ENCODE data around the gene PLXDC1.

The PLXDC1 gene

DNA sequence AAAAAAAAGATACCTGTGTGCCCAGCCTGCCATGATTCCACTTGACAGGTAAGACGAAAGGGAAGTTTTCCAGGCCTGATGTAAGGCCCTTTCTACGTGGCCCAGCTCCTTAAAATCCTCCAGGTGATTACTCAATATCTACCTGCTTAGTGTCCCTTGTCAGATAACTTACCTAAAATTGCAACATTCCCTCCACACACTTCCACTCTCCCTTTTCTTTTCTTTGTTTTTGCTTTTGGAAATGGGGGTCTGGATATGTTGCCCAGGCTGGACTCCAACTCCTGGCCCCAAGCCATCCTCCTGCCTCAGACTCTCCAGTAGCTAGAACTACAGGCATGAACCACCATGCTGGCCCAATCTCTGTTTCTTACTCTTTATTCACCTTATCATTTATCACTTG is 7.2 kb upstream of the PLXDC1 start:
- no peaks in the 10 kb centered on the region for H3K79me2 ChIP-seq (ENCODE audit: low read length)

DNA sequence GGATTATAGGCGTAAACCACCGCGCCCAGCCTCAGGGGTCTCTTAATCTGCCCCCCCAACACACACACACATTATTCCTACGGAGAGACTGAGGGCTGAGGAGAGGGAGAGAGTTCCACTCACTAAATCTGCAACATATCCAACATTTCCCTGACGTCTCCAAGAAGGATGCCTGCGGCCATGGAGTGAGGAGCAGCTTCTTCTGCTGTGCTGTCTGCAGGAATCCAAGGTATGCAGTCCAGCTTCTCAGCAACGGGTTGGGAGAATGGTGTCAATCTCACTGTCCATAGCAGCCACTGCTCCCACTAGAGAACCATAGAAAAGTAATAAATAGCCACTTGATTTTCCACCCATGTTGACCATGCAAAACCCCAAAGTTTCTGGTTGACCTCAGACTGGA is 5.1 kb upstream of the PLXDC1 start:
- no peaks in the 10 kb centered on the region for H3K36me3 ChIP-seq (replicated peaks; ENCODE audit: insufficient read depth, low read length)
- H3K4me3 ChIP-seq (ENCODE audit: low read length), result no peak overlapping the region
- no peak overlapping the region for H2AFZ ChIP-seq (ENCODE audit: low read length)
- no peak overlapping the region for H3K27ac ChIP-seq (ENCODE audit: low read length)
- no peaks in the 10 kb centered on the region for H3K9me2 ChIP-seq (replicated peaks; ENCODE audit: insufficient read depth, low read length)
- H3K79me2 ChIP-seq (ENCODE audit: low read length), result no peaks in the 10 kb centered on the region
- no peak overlapping the region for H3K9ac ChIP-seq (ENCODE audit: low read length)
- H3K4me2 ChIP-seq (ENCODE audit: low read depth, low read length), result no peak overlapping the region
- H3F3A ChIP-seq (ENCODE audit: insufficient read depth, low read length), result peaks cover 15% of the 10 kb centered on the region
- peaks cover 6% of the 10 kb centered on the region for H3K4me1 ChIP-seq (ENCODE audit: low read length)
- DNase-seq, result no peak
- H4K20me1 ChIP-seq (ENCODE audit: insufficient read depth, low read length), result no peaks in the 10 kb centered on the region
- no peaks in the 10 kb centered on the region for H3K9me3 ChIP-seq (replicated peaks; ENCODE audit: insufficient read depth, low read length)
- H3K27me3 ChIP-seq (replicated peaks; ENCODE audit: insufficient read depth, low read length), result peaks cover 10% of the 10 kb centered on the region; the same call in 1 of the 2 replicates
- TF ChIP-seq EZH2 (optimal IDR thresholded peaks at IDR 0.05; ENCODE audit: low read depth, low read length) (no peak), EZH2phosphoT487 (IDR thresholded peaks at IDR 0.05; ENCODE audit: low read length) (no peak), CTCF (IDR thresholded peaks at IDR 0.05; ENCODE audit: low read length) (no peak)

More for the DNA sequence above, 7.2 kb upstream of the PLXDC1 start:
- Histone ChIP-seq H3K4me2 (ENCODE audit: low read depth, low read length) (no peak overlapping the region), H3K9me2 (replicated peaks; ENCODE audit: insufficient read depth, low read length) (no peaks in the 10 kb centered on the region), H2AFZ (ENCODE audit: low read length) (no peak overlapping the region), H3K4me1 (ENCODE audit: low read length) (no peaks in the 10 kb centered on the region), H3F3A (ENCODE audit: insufficient read depth, low read length) (peaks cover 6% of the 10 kb centered on the region; the same call in 1 of the 2 replicates), H3K36me3 (replicated peaks; ENCODE audit: insufficient read depth, low read length) (no peaks in the 10 kb centered on the region), H3K4me3 (ENCODE audit: low read length) (no peak overlapping the region), H4K20me1 (ENCODE audit: insufficient read depth, low read length) (no peaks in the 10 kb centered on the region), H3K9ac (ENCODE audit: low read length) (no peak overlapping the region), H3K27me3 (replicated peaks; ENCODE audit: insufficient read depth, low read length) (0 out of 2 replicates have a peak, but pooled peaks cover 10% of the 10 kb centered on the region), H3K9me3 (replicated peaks; ENCODE audit: insufficient read depth, low read length) (no peaks in the 10 kb centered on the region), H3K27ac (ENCODE audit: low read length) (no peak overlapping the region)
- DNase-seq, result no peak
- TF ChIP-seq EZH2 (optimal IDR thresholded peaks at IDR 0.05; ENCODE audit: low read depth, low read length), result no peak
- TF ChIP-seq CTCF (IDR thresholded peaks at IDR 0.05; ENCODE audit: low read length), result no peak
- TF ChIP-seq EZH2phosphoT487 (IDR thresholded peaks at IDR 0.05; ENCODE audit: low read length), result no peak

GRCh38 chr17:39155654-39156053 is 4.2 kb upstream of the PLXDC1 start:
- no peak overlapping the region for H2AFZ ChIP-seq (ENCODE audit: low read length)
- no peak overlapping the region for H3K9ac ChIP-seq (ENCODE audit: low read length)
- H3K4me1 ChIP-seq (ENCODE audit: low read length), result peaks cover 6% of the 10 kb centered on the region
- TF ChIP-seq EZH2phosphoT487 (IDR thresholded peaks at IDR 0.05; ENCODE audit: low read length) (no peak), EZH2 (optimal IDR thresholded peaks at IDR 0.05; ENCODE audit: low read depth, low read length) (no peak), CTCF (IDR thresholded peaks at IDR 0.05; ENCODE audit: low read length) (no peak)
- peaks cover 15% of the 10 kb centered on the region for H3F3A ChIP-seq (ENCODE audit: insufficient read depth, low read length)
- H3K9me3 ChIP-seq (replicated peaks; ENCODE audit: insufficient read depth, low read length), result no peaks in the 10 kb centered on the region
- no peaks in the 10 kb centered on the region for H3K36me3 ChIP-seq (replicated peaks; ENCODE audit: insufficient read depth, low read length)
- peaks cover 16% of the 10 kb centered on the region; the same call in 1 of the 2 replicates for H3K27me3 ChIP-seq (replicated peaks; ENCODE audit: insufficient read depth, low read length)
- H3K4me3 ChIP-seq (ENCODE audit: low read length), result no peak overlapping the region
- no peaks in the 10 kb centered on the region for H4K20me1 ChIP-seq (ENCODE audit: insufficient read depth, low read length)
- no peaks in the 10 kb centered on the region for H3K9me2 ChIP-seq (replicated peaks; ENCODE audit: insufficient read depth, low read length)
- H3K27ac ChIP-seq (ENCODE audit: low read length), result no peak overlapping the region
- DNase-seq, result no peak
- H3K79me2 ChIP-seq (ENCODE audit: low read length), result no peaks in the 10 kb centered on the region
- H3K4me2 ChIP-seq (ENCODE audit: low read depth, low read length), result no peak overlapping the region
